Measurements from ENCODE around the gene GAB2. TPM values are rescaled to one million over a fixed set of nuclear protein-coding genes. Genes with fewer than 3 reads are reported as not detected.

Gene GAB2
- total and polyA plus RNA-seq, 10 of the 15 experiments (the other 5 are each of a cell fraction or from before 2014, with no cell fraction given): 0.69 to 12.6 (median 3.8) TPM

- no peak for FAIRE-seq
- H3K79me2 ChIP-seq (ENCODE audit: control insufficient read depth, insufficient read depth, low read length): no peaks in the 10 kb centered on the region
- no peak for DNase-seq (ENCODE audit: low read depth, low spot score)
- TF ChIP-seq CREB1 (IDR thresholded peaks at IDR 0.05; ENCODE audit: low read depth) (no peak), SREBF2 (IDR thresholded peaks at IDR 0.05; ENCODE audit: low read length) (no peak), RELA (IDR thresholded peaks at IDR 0.05; ENCODE audit: borderline replicate concordance, partially characterized antibody) (no peak), BCL11A (IDR thresholded peaks at IDR 0.05; ENCODE audit: low read depth, low read length) (no peak), RAD21 (IDR thresholded peaks at IDR 0.05; ENCODE audit: insufficient read depth, low read depth, low read length) (no peak), CHD4 (IDR thresholded peaks at IDR 0.05) (no peak), ETV6 (conservative IDR thresholded peaks at IDR 0.05 in 1 of 2, IDR thresholded peaks at IDR 0.05 in 1 of 2; ENCODE audit: borderline replicate concordance in 1 of 2, low read depth in 1 of 2) (no peak), EP300 (IDR thresholded peaks at IDR 0.05; ENCODE audit: borderline replicate concordance in 1 of 2, control insufficient read depth in 1 of 2, low read depth in 2 of 2, low read length in 2 of 2) (no peak), IKZF2 (IDR thresholded peaks at IDR 0.05) (no peak), KDM1A (IDR thresholded peaks at IDR 0.05; ENCODE audit: borderline replicate concordance) (no peak), ZBTB11 (CRISPR knock-in tag; IDR thresholded peaks at IDR 0.05) (no peak), CUX1 (IDR thresholded peaks at IDR 0.05; ENCODE audit: insufficient replicate concordance, low read depth, low read length) (no peak), POLR2AphosphoS2 (IDR thresholded peaks at IDR 0.05; ENCODE audit: low read depth, low read length) (no peak), NFXL1 (IDR thresholded peaks at IDR 0.05; ENCODE audit: borderline replicate concordance) (no peak), ZNF274 (IDR thresholded peaks at IDR 0.05; ENCODE audit: insufficient read depth, insufficient read length) (no peak)
Measured at GRCh38 chr11:78400702-78401101, 16.9 kb downstream of the GAB2 start.

More at GRCh38 chr11:78400702-78401101, 16.9 kb downstream of the GAB2 start:
- no TSS peak for BruUV-seq (replicated peaks)
- Histone ChIP-seq H3K4me2 (ENCODE audit: control insufficient read depth, insufficient read depth) (no peak overlapping the region), H3K36me3 (ENCODE audit: control insufficient read depth in 2 of 2, insufficient read depth in 2 of 2, low read length in 1 of 2) (no peaks in the 10 kb centered on the region), H4K20me1 (ENCODE audit: control insufficient read depth, insufficient read depth) (no peaks in the 10 kb centered on the region), H3K27ac (ENCODE audit: control insufficient read depth, insufficient read depth) (no peak overlapping the region), H3K9ac (ENCODE audit: control insufficient read depth, insufficient read depth, low read length) (no peak overlapping the region), H3K4me3 (no peak overlapping the region), H2AFZ (ENCODE audit: control insufficient read depth, low read depth, low read length) (no peak overlapping the region), H3K27me3 (replicated peaks in 1 of 2; ENCODE audit: control insufficient read depth in 2 of 2, insufficient read depth in 2 of 2, low read length in 1 of 2) (no peaks in the 10 kb centered on the region), H3K9me3 (replicated peaks; ENCODE audit: control insufficient read depth, insufficient read depth, low read length) (no peaks in the 10 kb centered on the region), H3K4me1 (ENCODE audit: control insufficient read depth, insufficient read depth, low read length) (peaks cover 4% of the 10 kb centered on the region; the same call in 1 of the 2 replicates)
- 82% methylated on average over 3 of the region's 3 CpGs for WGBS (ENCODE audit: insufficient coverage, insufficient replicate concordance, low lambda C conversion rate, missing lambda C conversion rate)
- SMC1A ChIA-PET (ENCODE audit: uncharacterized antibody, unreplicated experiment): interaction anchor here (0.6 to 1.4 kb wide), 2 partner anchors 172 to 352 kb away, joined by 3 read pairs; no protein-coding TSS in a partner anchor
- intact Hi-C loops (cut with micrococcal nuclease; ENCODE audit: unreplicated experiment) (no loop called here), in situ Hi-C loops (cut with MboI) (no loop called here)
- RAD21 ChIA-PET (ENCODE audit: unreplicated experiment): interaction anchor here (1.2 kb wide), 1 partner anchor 172 kb away, joined by 3 read pairs; no protein-coding TSS in a partner anchor
- POLR2A ChIA-PET: interaction anchor here (0.6 kb wide), 2 partner anchors 87 to 1001 kb away, joined by 3 to 6 read pairs; no protein-coding TSS in a partner anchor
- ATAC-seq: no peak
- CTCF ChIA-PET: interaction anchor here (0.7 to 0.9 kb wide), 2 partner anchors 14 to 831 kb away, joined by 3 read pairs; no protein-coding TSS in a partner anchor
